K562 (cell line): ENCODE data around the gene COQ8A. TPM values are rescaled to one million over a fixed set of nuclear protein-coding genes. Genes with fewer than 3 reads are reported as not detected.
A peak's percentile ranks its signal among the peaks of the same experiment; 100 is the strongest.
"Not testable (repeated sequence)": the region's sequence is repeated elsewhere in the genome, so short reads cannot be mapped to it uniquely, and the experiment has no call there.

Experiments used
- ATAC-seq: fragments of 200-7000 bp; cut with Tn5 transposase; 3 replicates; pipeline ENCODE4 v1.9.1; 2020; ENCODE audit warnings: moderate library complexity
- BruUV-seq: library from RNA; stranded (reverse); fragments of 400-500 nt; replicated peaks from 2 replicates; lab custom pipeline; 2021; lab: Mats Ljungman, UMichigan
- CTCF ChIA-PET: fragments of 300-600 bp; formaldehyde crosslinking; extraction: SDS; loops from one replicate; lab custom pipeline; 2021; ENCODE audit warnings: low intra/inter-chr PET ratio; lab: Yijun Ruan, JAX
- POLR2A ChIA-PET: fragments of 300-600, 350-650 bp; sonication (Branson Sonifier 250); formaldehyde crosslinking; extraction: SDS; loops from one replicate; lab custom pipeline; 2021; ENCODE audit warnings: antibody characterized with exemption, inconsistent platforms; lab: Yijun Ruan, JAX
- DNase-seq, 4 experiments: peaks; one replicate each; pipeline versions ENCODE4 v3.0.0 to v3.0.0-alpha.2; 2011 to 2018; ENCODE audit warnings: low spot score in 3 of 4, mixed read lengths in 3 of 4; ENCODE audit errors: extremely low read depth in 1 of 4
- FAIRE-seq: peaks from 2 replicates; lab custom pipeline; 2011; peaks lifted over from hg19 to GRCh38; lab: Jason Lieb, UNC
- H2AFZ ChIP-seq: 2 replicates; pipeline ENCODE4 v1.6.0; 2011; ENCODE audit warnings: low read depth, low read length, control low read depth, inconsistent platforms
- H3K27ac ChIP-seq: fragments of 200-600 bp; 3 replicates; pipeline ENCODE4 v1.8.0; 2011; ENCODE audit warnings: low read depth, mild to moderate bottlenecking, control low read depth, inconsistent platforms, low read length, moderate library complexity, mixed read lengths; ENCODE audit errors: extremely low read depth
- H3K27me3 ChIP-seq, 2 experiments: fragments of 300-600 bp in 1 of 2; 2 replicates in 1 of 2; 3 replicates in 1 of 2; pipeline versions ENCODE4 v1.6.0 to v1.8.0; 2011; ENCODE audit warnings: inconsistent platforms in 2 of 2, low read length in 2 of 2, mild to moderate bottlenecking in 1 of 2, mixed read lengths in 1 of 2, moderate library complexity in 1 of 2; ENCODE audit not compliant: control insufficient read depth in 2 of 2, insufficient read depth in 2 of 2
- H3K36me3 ChIP-seq: fragments of 300-600 bp; 3 replicates; pipeline ENCODE4 v1.8.0; 2011; ENCODE audit warnings: mild to moderate bottlenecking, low read length, inconsistent platforms; ENCODE audit not compliant: control insufficient read depth, insufficient read depth
- H3K4me1 ChIP-seq, 2 experiments: fragments of 200-600 bp in 1 of 2; replicated peaks in 1 of 2; 2 replicates in 1 of 2; 3 replicates in 1 of 2; pipeline versions ENCODE4 v1.5.1 to v1.8.0; 2011; ENCODE audit warnings: inconsistent platforms in 2 of 2, low read length in 2 of 2, mild to moderate bottlenecking in 1 of 2, mixed read lengths in 1 of 2, moderate library complexity in 1 of 2; ENCODE audit not compliant: control insufficient read depth in 2 of 2, insufficient read depth in 2 of 2
- H3K4me2 ChIP-seq: 2 replicates; pipeline ENCODE4 v1.6.1; 2011; ENCODE audit warnings: low read length, control low read depth, inconsistent platforms, mixed read lengths; ENCODE audit not compliant: insufficient read depth
- H3K4me3 ChIP-seq: fragments of 200-600 bp; sonication (generic), shearing (Covaris generic); 2 replicates; pipeline ENCODE4 v1.5.1; 2016; ENCODE audit warnings: control low read depth, inconsistent platforms
- H3K79me2 ChIP-seq: fragments of 200-600 bp; 3 replicates; pipeline ENCODE4 v1.8.0; 2011; ENCODE audit warnings: low read length, inconsistent platforms; ENCODE audit not compliant: control insufficient read depth, insufficient read depth
- H3K9ac ChIP-seq, 2 experiments: 2 replicates each; pipeline versions ENCODE4 v1.6.0 to v1.6.1; 2011; ENCODE audit warnings: low read depth in 2 of 2, low read length in 2 of 2, control low read depth in 1 of 2, inconsistent platforms in 1 of 2, mild to moderate bottlenecking in 1 of 2, mixed read lengths in 1 of 2; ENCODE audit not compliant: insufficient read depth in 1 of 2
- H3K9me1 ChIP-seq: one replicate; pipeline ENCODE4 v1.6.0; 2011; ENCODE audit warnings: inconsistent platforms, mild to moderate bottlenecking, low read length, moderate library complexity; ENCODE audit not compliant: control insufficient read depth, insufficient read depth
- H3K9me3 ChIP-seq: replicated peaks from 2 replicates; pipeline ENCODE4 v1.5.1; 2011; ENCODE audit warnings: low read depth, low read length, inconsistent platforms; ENCODE audit not compliant: control insufficient read depth, insufficient read depth
- H4K20me1 ChIP-seq: replicated peaks from 2 replicates; pipeline ENCODE4 v1.6.1; 2011; ENCODE audit warnings: low read length, inconsistent platforms, mixed read lengths; ENCODE audit not compliant: control insufficient read depth, insufficient read depth
- AFF1 ChIP-seq, 2 experiments: fragments of 450-650 bp; IDR thresholded peaks; 2 replicates each; pipeline ENCODE4 v1.6.1; 2018; ENCODE audit warnings: mild to moderate bottlenecking in 2 of 2, low read depth in 1 of 2; ENCODE audit not compliant: partially characterized antibody in 2 of 2
- ZNF146 ChIP-seq: IDR thresholded peaks from one replicate; pipeline ENCODE4 v1.6.1; 2018; ENCODE audit warnings: missing compliant biosample characterization; ENCODE audit not compliant: unreplicated experiment
- WGBS: fragments of 100-300 bp; shearing (Covaris generic); methylation state at CpG from one replicate; pipeline ENCODE4 v1.1.6; 2016; ENCODE audit warnings: low coverage, mixed read lengths; ENCODE audit not compliant: insufficient coverage; ENCODE audit errors: missing lambda C conversion rate; 5-methylcytosine and 5-hydroxymethylcytosine counted together
- in situ Hi-C: fragments of 300-500 bp; cut with MboI; formaldehyde crosslinking; loops from 4 replicates; pipeline ENCODE4 v1.15.0; 2018; ENCODE audit warnings: inconsistent platforms, mixed read lengths
- intact Hi-C: fragments of 100-400 bp; cut with micrococcal nuclease; formaldehyde crosslinking; loops from 2 replicates; pipeline ENCODE4 v1.14.2; 2022
- polyA plus RNA-seq, 8 experiments: library from polyadenylated mRNA; depleted of rRNA in 4 of 8; stranded (reverse) in 5 of 8; unstranded in 3 of 8; fragments of >200 nt; fragmentation: Nextera tagmentation in 2 of 8; fragmentation: Illumina TruSeq in 1 of 8; extraction: Ambion mirVana in 2 of 8; extraction: Trizol in 1 of 8; gene quantifications; 2 replicates each; pipeline versions ENCODE4 v1.2.1 to v1.2.3, GENCODE V29; 2011 to 2014; ENCODE audit warnings: inconsistent platforms in 1 of 8, missing spikeins in 1 of 8
- total RNA-seq, 7 experiments: library from RNA; depleted of rRNA in 6 of 7; stranded (reverse); fragments of >200 nt in 6 of 7; fragmentation: Illumina TruSeq in 2 of 7; extraction: Trizol in 2 of 7; gene quantifications; 2 replicates each; pipeline versions ENCODE4 v1.2.1 to v1.2.3, GENCODE V29; 2011 to 2021; ENCODE audit warnings: low replicate concordance in 1 of 7

Gene COQ8A
- total and polyA plus RNA-seq, 9 of the 15 experiments (the other 6 are each of a cell fraction or from before 2014, with no cell fraction given): 2.6 to 54.3 (median 32.4) TPM

GRCh38 chr1:226929260-226930111 lies 10.6 kb upstream of the COQ8A start:
- POLR2A ChIA-PET: interaction anchor here (2.1 kb wide), 1 partner anchor 10 kb away, joined by 10 read pairs; the partner anchor contains the start of gene COQ8A
- DNase-seq, H2AFZ ChIP-seq, FAIRE-seq, ATAC-seq, BruUV-seq, H3K36me3 ChIP-seq, in situ Hi-C loops, H3K79me2 ChIP-seq, H3K27me3 ChIP-seq, H3K4me2 ChIP-seq, intact Hi-C loops, H3K4me1 ChIP-seq, CTCF ChIA-PET, H3K9ac ChIP-seq, H3K27ac ChIP-seq, H3K4me3 ChIP-seq, H3K9me1 ChIP-seq, H3K9me3 ChIP-seq, H4K20me1 ChIP-seq: not testable (repeated sequence)
- 8% methylated on average over 3 of the region's 5 CpGs for WGBS
- TF ChIP-seq AFF1 (IDR thresholded peaks at IDR 0.05; ENCODE audit: low read depth in 1 of 2, partially characterized antibody in 2 of 2) (peak in 1 of 2 experiments; percentile 94), ZNF146 (CRISPR knock-in tag) (peak; percentile 59)
